ENCODE measurements around the gene TBPL1. TPM values are rescaled to one million over a fixed set of nuclear protein-coding genes. Genes with fewer than 3 reads are reported as not detected.

The TBPL1 gene
- total RNA-seq, 1 experiment from 2014 or later: 40.9 TPM

- CTCF ChIA-PET: interaction anchor here (0.8 to 8.3 kb wide), 4 partner anchors 45 to 971 kb away, joined by 3 to 72 read pairs (median 6); no protein-coding TSS in a partner anchor
- POLR2A ChIA-PET: interaction anchor here (0.6 to 1.1 kb wide), 3 partner anchors 8 to 366 kb away, joined by 3 read pairs; no protein-coding TSS in a partner anchor
Observed at GRCh38 chr6:133969285-133969920, 16.4 kb downstream of the TBPL1 start.

DNA sequence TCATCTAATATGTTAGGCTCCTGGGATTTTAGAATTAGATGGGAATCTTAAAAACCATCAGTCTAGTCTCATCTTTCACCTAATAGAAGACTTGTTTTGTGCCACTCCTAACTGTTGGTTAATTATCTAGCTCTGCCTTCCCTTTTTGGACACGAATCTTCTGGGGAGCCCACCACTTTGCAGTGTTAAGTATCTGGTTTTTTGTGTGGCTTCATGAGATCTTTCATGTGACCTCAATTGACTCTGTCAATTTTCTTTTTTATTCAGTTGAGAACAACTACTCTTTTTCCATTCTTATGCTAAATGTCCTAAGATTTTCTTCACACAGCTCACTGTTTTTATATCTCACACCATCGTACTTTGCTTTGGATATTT is 16.9 kb downstream of the TBPL1 start:
- ChIA-PET CTCF (interaction anchor here (0.8 to 8.3 kb wide), 4 partner anchors 46 to 971 kb away, joined by 3 to 72 read pairs (median 6); no protein-coding TSS in a partner anchor), POLR2A (interaction anchor here (0.6 kb wide), 2 partner anchors 109 to 366 kb away, joined by 3 read pairs; no protein-coding TSS in a partner anchor)
- H3K4me3 Mint-ChIP-seq (ENCODE audit: unreplicated experiment): no peak overlapping the region
- no peaks in the 10 kb centered on the region for H3K9me3 Mint-ChIP-seq (ENCODE audit: unreplicated experiment)
- TF ChIP-seq CTCF (IDR thresholded peaks at IDR 0.05; ENCODE audit: unreplicated experiment): no peak
- no TSS peak for BruUV-seq (replicated peaks)
- H3K27ac Mint-ChIP-seq (ENCODE audit: low read depth, unreplicated experiment): no peak overlapping the region
- H3K36me3 Mint-ChIP-seq (ENCODE audit: insufficient read depth, unreplicated experiment): peaks cover under 1% of the 10 kb centered on the region
- H3K27me3 Mint-ChIP-seq (ENCODE audit: insufficient read depth, unreplicated experiment): no peaks in the 10 kb centered on the region
- intact Hi-C loops (cut with micrococcal nuclease): no loop called here
- DNase-seq (ENCODE audit: unreplicated experiment): no peak
- H3K4me1 Mint-ChIP-seq (ENCODE audit: insufficient read depth, unreplicated experiment): peaks cover 16% of the 10 kb centered on the region

More at GRCh38 chr6:133969285-133969920, 16.4 kb downstream of the TBPL1 start:
- H3K4me1 Mint-ChIP-seq (ENCODE audit: insufficient read depth, unreplicated experiment): peaks cover 20% of the 10 kb centered on the region
- no peak overlapping the region for H3K27ac Mint-ChIP-seq (ENCODE audit: low read depth, unreplicated experiment)
- no peaks in the 10 kb centered on the region for H3K27me3 Mint-ChIP-seq (ENCODE audit: insufficient read depth, unreplicated experiment)
- no TSS peak for BruUV-seq (replicated peaks)
- no peaks in the 10 kb centered on the region for H3K9me3 Mint-ChIP-seq (ENCODE audit: unreplicated experiment)
- TF ChIP-seq CTCF (IDR thresholded peaks at IDR 0.05; ENCODE audit: unreplicated experiment): no peak
- H3K36me3 Mint-ChIP-seq (ENCODE audit: insufficient read depth, unreplicated experiment): peaks cover 6% of the 10 kb centered on the region
- intact Hi-C loops (cut with micrococcal nuclease): no loop called here
- DNase-seq (ENCODE audit: unreplicated experiment): no peak
- H3K4me3 Mint-ChIP-seq (ENCODE audit: unreplicated experiment): no peak overlapping the region

- intact Hi-C loops (cut with micrococcal nuclease): loop anchor here (2.0 kb wide), 1 partner anchor 47 kb away; no protein-coding TSS in a partner anchor
Observed at GRCh38 chr6:133971861-133972260, 18.8 kb downstream of the TBPL1 start.

More at GRCh38 chr6:133971861-133972260, 18.8 kb downstream of the TBPL1 start:
- BruUV-seq (replicated peaks): no TSS peak
- no peak overlapping the region for H3K27ac Mint-ChIP-seq (ENCODE audit: low read depth, unreplicated experiment)
- ChIA-PET CTCF (no interaction called here), POLR2A (no interaction called here)
- H3K36me3 Mint-ChIP-seq (ENCODE audit: insufficient read depth, unreplicated experiment): no peaks in the 10 kb centered on the region
- no peak for DNase-seq (ENCODE audit: unreplicated experiment)
- no peak overlapping the region for H3K4me3 Mint-ChIP-seq (ENCODE audit: unreplicated experiment)
- no peak for TF ChIP-seq CTCF (IDR thresholded peaks at IDR 0.05; ENCODE audit: unreplicated experiment)
- H3K9me3 Mint-ChIP-seq (ENCODE audit: unreplicated experiment): no peaks in the 10 kb centered on the region
- H3K4me1 Mint-ChIP-seq (ENCODE audit: insufficient read depth, unreplicated experiment): peaks cover 11% of the 10 kb centered on the region
- H3K27me3 Mint-ChIP-seq (ENCODE audit: insufficient read depth, unreplicated experiment): no peaks in the 10 kb centered on the region

All from MCF 10A (cell line).